GM12891 (cell line): ENCODE data around the gene SNCA.

Source experiments
- DNase-seq: peaks from one replicate; pipeline ENCODE4 v3.0.0; 2011; ENCODE audit warnings: low spot score; ENCODE audit not compliant: insufficient read length
- FAIRE-seq: peaks from 2 replicates; lab custom pipeline; 2011; peaks lifted over from hg19 to GRCh38; lab: Jason Lieb, UNC
- PAX5 ChIP-seq: IDR thresholded peaks from 2 replicates; pipeline ENCODE4 v1.6.1; 2011; ENCODE audit warnings: low read length, moderate library complexity, mild to moderate bottlenecking; ENCODE audit not compliant: insufficient read depth, severe bottlenecking
- POLR2A ChIP-seq: IDR thresholded peaks from 2 replicates; pipeline ENCODE4 v1.6.1; 2011; ENCODE audit warnings: low read depth, low read length, control low read depth
- POLR2AphosphoS5 ChIP-seq: IDR thresholded peaks from 2 replicates; pipeline ENCODE4 v1.6.1; 2011; ENCODE audit warnings: low read depth, low read length, control low read depth
- POU2F2 ChIP-seq: IDR thresholded peaks from 2 replicates; pipeline ENCODE4 v1.6.1; 2011; ENCODE audit warnings: low read depth, mild to moderate bottlenecking, control low read depth, low read length, moderate library complexity
- SPI1 ChIP-seq: IDR thresholded peaks from 2 replicates; pipeline ENCODE4 v1.6.1; 2011; ENCODE audit warnings: low read depth, low read length, control low read depth
- TAF1 ChIP-seq: IDR thresholded peaks from 2 replicates; pipeline ENCODE4 v1.6.1; 2011; ENCODE audit warnings: low read depth, low read length, control low read depth

SNCA gene

DNA sequence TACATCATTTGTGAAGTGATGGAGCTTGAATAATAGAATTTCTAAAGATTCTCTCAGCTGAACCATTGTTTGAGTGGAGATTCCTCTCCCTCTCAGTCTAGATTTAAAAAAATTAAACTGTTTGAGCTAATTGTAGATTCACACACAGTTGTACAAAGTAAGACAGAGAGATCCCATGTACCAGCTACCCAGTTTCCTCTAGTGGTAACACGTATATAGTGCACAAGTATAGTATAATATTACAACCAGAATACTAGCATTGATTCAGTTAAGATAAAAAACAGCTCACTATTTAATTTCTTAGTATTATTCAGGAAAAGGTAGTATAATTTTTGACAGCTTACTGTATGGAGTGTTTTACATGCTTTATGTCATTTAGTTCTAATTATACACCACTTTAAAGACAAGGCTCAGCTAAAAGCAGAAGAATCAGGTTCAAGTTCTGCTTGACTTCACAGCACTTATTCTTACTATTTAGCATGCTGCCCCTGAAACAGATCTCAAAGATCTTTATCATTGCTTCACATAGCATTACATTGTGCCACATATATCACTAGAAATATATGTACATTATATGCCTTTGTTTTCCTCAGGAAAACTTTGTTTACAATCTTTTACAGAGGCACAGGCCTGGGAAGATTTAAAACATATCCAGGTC, 136.1 kb downstream of the SNCA start:
- DNase-seq (no peak), FAIRE-seq (no peak)
- TF ChIP-seq TAF1 (no peak), PAX5 (no peak), POLR2A (no peak), POU2F2 (no peak), POLR2AphosphoS5 (no peak), SPI1 (no peak)

DNA sequence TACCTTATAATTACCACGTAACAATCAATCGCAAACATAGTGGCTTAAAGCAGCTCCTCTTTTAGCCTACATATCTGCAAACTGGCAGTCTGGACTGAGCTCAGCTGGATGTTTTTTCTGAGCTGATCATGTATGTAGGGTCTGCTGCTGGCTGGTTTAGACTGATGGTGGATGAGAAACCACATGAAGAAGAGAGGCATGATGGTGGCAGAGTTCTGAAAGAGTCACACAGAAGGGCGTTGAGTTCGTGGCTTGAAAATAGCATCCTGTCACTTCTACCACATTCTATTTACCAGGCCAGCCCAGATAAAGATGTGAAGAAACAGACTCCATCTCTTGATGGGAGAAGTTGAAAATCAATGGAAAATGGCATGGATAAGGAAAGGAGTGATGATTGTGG, 151.3 kb downstream of the SNCA start:
- FAIRE-seq (no peak), DNase-seq (no peak)
- TF ChIP-seq SPI1 (no peak), PAX5 (no peak), POU2F2 (no peak)

DNA sequence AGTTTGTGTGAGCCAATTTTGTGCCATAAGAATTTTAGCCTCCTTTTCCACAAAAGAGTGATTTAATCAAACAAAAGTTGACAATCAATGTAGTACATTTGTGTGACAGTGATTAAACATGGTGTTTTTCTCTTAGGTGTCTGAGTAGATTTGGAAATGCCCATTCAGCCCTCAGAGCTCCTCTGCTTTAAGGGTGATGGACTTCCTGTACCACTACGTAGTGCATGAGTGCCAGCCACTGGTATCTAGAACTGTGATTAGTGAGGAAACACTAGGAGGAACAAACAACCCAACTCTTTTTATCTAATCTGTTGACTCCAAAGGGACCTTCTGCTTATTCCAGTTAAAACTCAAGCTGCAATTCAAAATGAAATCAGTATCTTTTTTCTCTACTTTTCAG, 151.7 kb downstream of the SNCA start:
- DNase-seq (no peak), FAIRE-seq (no peak)
- TF ChIP-seq TAF1 (no peak), POLR2AphosphoS5 (no peak), POLR2A (no peak), PAX5 (no peak), POU2F2 (no peak), SPI1 (no peak)

DNA sequence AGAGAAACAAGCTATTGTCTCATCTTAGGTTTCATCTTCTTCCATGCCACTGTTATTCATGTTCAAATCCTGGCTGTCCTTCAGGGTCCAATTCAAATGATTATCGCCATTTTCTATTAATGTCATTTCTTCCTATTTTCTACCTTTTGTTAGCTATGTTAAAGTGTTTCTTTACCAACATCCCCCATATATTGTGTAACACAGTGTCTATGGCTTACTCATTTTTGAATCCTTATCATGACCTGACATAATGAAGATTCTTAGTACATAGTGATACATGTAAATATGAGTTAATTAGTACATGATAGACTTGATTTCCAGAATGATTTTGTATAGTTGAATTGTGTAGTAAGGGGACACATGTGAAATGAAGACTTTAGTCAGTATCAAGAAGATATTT, 152.4 kb downstream of the SNCA start:
- FAIRE-seq = no peak
- TF ChIP-seq PAX5 = no peak
- no peak for TF ChIP-seq SPI1
- TF ChIP-seq POU2F2 = no peak
- TF ChIP-seq TAF1 = no peak
- TF ChIP-seq POLR2AphosphoS5 = no peak
- no peak for TF ChIP-seq POLR2A
- no peak for DNase-seq

DNA sequence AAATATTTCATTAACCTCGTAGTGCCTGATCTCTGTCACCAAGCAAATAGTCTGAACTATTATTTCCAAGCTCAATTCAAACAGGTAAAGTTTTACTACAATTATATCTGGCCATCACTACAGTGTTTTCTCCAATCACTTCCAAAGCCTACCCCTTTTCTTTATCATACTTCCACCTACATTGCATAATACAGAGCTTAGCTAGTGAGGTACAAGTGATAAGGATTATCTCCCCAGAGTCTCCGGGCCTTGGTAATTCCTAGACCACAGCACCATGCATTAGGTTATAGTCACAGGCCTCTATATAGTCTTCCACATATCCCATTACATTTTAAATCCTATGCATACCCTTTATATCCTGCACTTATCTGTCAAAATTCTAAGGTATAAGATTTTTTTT, 154.2 kb downstream of the SNCA start:
- FAIRE-seq (no peak), DNase-seq (no peak)
- TF ChIP-seq POLR2AphosphoS5 = no peak

DNA sequence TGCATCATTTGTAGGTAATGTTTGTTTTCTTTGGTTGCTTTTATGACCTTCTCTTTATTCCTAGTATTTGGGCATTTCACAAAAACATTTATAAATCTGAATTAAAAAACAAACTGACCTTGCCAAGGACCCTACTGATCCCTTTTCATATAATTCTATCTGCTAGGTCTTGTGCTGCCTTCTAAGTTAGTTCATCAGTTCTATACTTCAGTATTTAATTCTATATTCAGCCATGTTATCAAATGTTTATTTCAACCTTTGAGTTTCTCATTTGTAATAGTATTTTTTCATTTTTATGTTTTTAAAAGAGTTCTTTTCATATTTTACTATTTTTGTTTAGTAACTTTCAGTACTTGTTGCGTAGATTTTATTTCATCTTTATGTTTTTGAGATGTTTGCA, 155.3 kb downstream of the SNCA start:
- FAIRE-seq (no peak), DNase-seq (no peak)
- TF ChIP-seq TAF1 = no peak
- TF ChIP-seq POLR2A = no peak

DNA sequence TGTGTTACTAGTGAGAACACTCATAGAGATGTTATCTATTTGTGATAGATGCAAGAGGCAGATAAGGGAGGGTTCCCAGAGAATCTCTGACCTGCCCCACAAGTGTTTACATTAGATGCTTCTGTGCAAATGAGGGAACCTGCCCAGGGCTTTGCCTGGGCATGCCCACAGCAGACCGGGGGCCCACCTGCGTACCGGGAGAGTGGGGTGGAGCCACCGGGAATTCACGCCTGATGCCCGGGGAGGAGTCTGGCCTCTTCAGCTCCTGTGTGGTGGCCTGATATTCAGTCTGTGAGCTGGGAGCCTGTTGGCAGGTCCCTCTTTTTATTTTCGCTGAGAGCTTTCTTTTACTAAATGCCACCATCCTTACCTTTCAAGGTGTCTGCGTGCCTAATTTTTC, 155.7 kb downstream of the SNCA start:
- no peak for TF ChIP-seq TAF1
- no peak for TF ChIP-seq POLR2A
- TF ChIP-seq PAX5 = no peak
- TF ChIP-seq SPI1 = no peak
- no peak for TF ChIP-seq POU2F2
- no peak for TF ChIP-seq POLR2AphosphoS5

DNA sequence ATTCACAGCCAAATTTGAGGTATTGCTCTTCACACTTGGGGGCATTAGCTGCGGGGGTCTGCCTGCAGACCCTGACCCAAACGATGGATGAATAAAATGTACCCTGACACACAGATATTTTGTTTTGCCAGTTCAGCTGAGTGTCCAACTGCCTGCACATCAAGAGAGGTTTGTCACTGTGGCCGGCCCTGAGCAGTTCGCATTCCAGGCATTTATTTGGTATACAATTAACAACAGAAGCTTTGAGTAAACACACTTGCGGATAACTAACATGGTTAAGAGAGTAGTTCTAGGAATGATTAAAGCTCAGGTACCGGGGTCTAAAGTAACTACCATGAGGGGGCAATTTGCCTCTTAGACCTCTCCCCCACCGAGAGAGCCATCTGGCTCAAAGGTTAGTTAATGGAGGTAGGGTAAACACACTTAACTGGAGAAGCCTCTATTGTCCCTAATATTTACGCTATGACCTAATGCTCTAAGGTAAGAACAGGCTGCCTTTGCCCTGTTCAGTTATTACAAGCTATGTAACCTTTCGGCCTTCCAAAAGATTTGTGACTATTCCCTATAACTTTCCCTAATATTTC, 162.0 kb downstream of the SNCA start:
- DNase-seq = no peak
- no peak for FAIRE-seq
- TF ChIP-seq POLR2AphosphoS5 = no peak
- TF ChIP-seq SPI1 = no peak
- no peak for TF ChIP-seq TAF1
- no peak for TF ChIP-seq POU2F2
- no peak for TF ChIP-seq PAX5
- TF ChIP-seq POLR2A = no peak

More for the DNA sequence above, 155.7 kb downstream of the SNCA start:
- DNase-seq = no peak
- no peak for FAIRE-seq
